Activated CD8-positive, alpha-beta memory T cell treated with anti-CD3 and anti-CD28 coated beads, Interleukin-2, amount 50 U/mL, for 48 hours (primary cell): ENCODE results near the gene FYTTD1.
"Not testable (repeated sequence)": the region's sequence is repeated elsewhere in the genome, so short reads cannot be mapped to it uniquely, and the experiment has no call there.

ENCODE experiments used
- DNase-seq: peaks from one replicate; pipeline ENCODE4 v3.0.0-alpha.2; 2020

FYTTD1 gene

GRCh38 chr3:197749601-197750395 lies at the start of gene FYTTD1:
FYTTD1 (plus strand) TSS chr3:197749883; CDS start chr3:197749972, 89 bp downstream.
- peak; percentile 92 for DNase-seq

- no peak for DNase-seq
These were observed 49.6 kb upstream of the FYTTD1 start for GRCh38 chr3:197700095-197700494.

GRCh38 chr3:197701841-197702240 lies 47.8 kb upstream of the FYTTD1 start:
- no peak for DNase-seq

GRCh38 chr3:197706658-197707057 lies 43.0 kb upstream of the FYTTD1 start:
- no peak for DNase-seq

DNA sequence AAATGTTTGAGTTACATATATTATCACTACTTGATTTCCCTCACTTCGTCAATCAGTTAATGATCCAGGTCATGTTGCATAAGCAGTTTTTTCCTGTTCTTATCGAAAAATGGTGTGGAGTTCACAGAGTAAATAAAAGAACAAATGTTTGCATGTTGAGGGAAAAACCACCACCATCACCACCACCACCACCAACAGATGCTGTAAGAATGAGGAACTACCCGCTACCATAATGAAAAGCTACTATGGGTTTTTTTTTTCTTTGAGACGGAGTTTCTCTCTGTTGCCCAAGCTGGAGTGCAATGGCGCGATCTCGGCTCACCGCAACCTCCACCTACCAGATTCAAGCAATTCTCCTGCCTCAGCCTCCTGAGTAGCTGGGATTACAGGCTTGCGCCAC lies 40.5 kb upstream of the FYTTD1 start:
- no peak for DNase-seq

DNA sequence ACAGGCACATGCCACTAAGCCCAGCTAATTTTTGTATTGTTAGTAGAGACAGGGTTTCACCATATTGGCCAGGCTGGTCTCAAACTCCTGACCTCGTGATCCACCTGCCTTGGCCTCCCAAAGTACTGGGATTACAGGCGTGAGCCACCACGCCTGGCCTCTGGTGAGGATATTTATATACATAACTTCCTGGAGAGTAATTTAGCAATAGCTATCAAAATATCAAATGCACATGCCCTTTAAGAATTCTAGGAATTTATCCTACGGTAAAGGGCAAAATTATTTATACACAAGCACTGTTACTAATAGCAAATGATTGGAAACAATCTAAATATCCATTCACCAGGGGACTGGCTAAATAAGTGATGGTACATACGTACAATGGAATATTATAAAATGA lies 38.7 kb upstream of the FYTTD1 start:
- DNase-seq = not testable (repeated sequence)

DNA sequence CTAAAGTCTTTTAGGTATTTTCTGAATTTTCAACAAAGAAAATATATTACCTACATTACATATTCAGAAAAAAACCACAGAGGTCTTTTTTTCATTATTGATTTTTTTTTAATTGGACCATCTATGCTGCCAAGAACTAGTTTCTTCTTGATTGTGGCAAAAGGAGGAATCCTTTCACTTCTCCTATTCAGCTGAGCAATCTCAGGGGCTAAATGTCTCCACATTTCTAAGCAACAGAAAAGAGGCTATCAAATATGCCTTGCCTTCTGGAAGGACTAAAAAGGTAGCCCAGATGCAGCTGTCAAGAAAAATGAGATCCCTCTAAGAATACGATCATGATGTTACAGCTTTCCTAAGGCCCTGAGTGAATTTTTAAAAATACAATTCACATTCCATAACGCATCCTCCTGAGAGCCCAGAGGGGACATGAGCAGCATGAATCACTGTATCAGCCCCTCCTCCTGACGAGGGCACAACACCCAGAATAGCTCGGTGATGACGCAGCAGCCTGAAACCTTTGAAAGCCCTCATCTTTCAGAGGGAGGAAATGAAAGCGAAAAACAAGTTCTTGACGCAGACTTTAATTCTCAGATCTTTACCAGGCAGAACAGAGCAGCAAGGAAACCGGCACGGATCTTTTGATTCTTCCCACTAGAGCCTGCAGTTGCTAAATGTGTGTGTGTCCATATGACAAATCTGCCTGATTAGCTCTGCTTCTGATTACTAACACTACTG lies 37.5 kb upstream of the FYTTD1 start:
- DNase-seq = peak; percentile 84

- no peak for DNase-seq
These were observed 36.2 kb upstream of the FYTTD1 start for GRCh38 chr3:197713477-197713822.

GRCh38 chr3:197714251-197714650 lies 35.4 kb upstream of the FYTTD1 start:
- DNase-seq = no peak

DNA sequence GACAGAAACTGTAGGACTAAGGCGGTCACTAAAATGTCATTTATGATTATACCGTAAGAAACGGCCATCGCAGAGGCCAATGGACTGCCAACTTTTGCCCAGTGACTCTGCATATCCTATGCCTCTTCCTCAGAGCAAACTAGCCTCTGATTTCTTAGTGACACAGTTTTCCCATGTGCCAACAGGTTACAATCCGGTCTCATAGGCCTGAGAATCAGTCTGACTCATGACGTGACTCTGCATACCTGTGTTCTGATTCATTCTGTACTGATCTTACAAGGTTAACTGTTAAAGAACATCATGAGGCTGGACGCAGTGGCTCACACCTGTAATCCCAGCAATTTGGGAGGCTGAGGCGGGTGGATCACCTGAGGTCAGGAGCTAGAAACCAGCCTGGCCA lies 30.8 kb upstream of the FYTTD1 start:
- DNase-seq = no peak

- DNase-seq = no peak
These were observed 29.0 kb upstream of the FYTTD1 start for GRCh38 chr3:197720694-197721093.

GRCh38 chr3:197722734-197723133 lies 26.9 kb upstream of the FYTTD1 start:
- no peak for DNase-seq

DNA sequence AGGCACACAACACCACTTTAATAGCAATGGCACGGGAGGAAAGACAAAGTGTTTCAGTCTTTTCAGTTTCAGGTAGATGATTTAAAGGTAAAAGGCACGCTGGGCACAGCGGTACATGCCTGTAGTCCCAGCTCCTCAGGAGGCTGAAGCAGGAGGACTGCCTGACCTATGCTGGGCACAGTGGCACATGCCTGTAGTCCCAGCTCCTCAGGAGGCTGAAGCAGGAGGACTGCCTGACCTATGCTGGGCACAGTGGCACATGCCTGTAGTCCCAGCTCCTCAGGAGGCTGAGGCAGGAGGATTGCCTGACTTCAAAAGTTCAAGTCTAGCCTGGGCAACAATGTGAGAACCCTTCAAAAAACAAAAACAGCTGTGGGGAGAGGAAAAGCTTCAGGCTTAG lies 21.8 kb upstream of the FYTTD1 start:
- not testable (repeated sequence) for DNase-seq

DNA sequence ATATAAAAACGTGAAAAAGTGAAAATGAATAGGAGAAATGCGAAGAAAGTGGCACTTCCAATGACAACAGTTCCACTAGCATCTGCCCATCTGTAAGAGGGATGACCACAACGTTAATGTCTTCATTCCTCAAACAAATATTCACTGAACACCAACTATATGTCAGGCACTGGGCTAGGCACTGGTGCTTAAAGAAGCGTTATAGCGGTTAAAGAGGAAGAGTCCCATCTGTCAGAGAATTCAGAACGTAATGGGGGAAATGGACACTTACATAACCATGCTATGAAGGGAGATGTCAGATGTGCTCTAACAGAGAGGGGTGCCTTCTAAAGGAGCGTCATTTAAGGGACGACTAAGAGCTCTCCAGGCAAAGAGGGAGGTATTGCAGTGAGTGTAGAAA lies 21.2 kb upstream of the FYTTD1 start:
- no peak for DNase-seq

DNA sequence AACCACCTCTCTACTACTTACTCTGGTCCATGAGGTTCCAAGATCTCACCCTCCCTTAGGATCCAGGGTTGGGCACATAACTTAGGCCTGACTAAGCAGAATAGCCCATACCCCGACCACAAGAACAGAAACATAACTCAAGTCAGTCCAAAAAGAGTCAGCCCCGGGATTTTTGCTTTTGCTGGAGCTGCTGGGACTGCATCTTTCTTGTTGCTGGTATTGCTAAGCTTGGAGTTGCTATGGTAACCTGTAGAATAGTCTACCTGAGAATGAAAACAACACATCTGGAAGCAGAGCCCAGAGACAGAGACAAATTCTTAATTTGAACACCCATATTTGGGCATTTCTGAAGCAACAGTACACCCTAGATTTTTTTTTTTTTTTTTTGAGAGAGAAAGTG lies 19.5 kb upstream of the FYTTD1 start:
- no peak for DNase-seq

DNA sequence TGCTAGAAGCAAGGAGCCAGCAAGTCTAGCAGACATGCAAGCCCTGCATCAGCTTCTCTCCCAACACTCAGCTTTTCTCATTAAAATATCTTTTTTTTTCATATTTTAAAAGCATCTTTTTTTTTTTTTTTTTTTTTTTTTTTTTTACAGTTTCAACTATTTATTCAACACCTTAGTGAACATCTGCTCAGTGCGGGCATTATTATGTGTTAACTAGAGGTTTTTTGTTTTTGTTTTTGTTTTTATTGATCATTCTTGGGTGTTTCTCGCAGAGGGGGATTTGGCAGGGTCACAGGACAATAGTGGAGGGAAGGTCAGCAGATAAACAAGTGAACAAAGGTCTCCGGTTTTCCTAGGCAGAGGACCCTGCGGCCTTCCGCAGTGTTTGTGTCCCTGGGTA lies 18.9 kb upstream of the FYTTD1 start:
- not testable (repeated sequence) for DNase-seq

DNA sequence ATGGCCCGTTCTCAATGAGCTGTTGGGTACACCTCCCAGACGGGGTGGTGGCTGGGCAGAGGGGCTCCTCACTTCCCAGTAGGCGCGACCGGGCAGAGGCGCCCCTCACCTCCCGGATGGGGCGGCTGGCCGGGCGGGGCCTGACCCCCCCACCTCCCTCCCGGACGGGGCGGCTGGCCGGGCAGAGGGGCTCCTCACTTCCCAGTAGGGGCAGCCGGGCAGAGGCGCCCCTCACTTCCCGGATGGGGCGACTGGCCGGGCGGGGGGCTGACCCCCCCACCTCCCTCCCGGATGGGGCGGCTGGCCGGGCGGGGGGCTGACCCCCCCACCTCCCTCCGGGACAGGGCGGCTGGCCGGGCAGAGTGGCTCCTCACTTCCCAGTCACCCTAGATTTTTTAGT lies 18.2 kb upstream of the FYTTD1 start:
- not testable (repeated sequence) for DNase-seq

DNA sequence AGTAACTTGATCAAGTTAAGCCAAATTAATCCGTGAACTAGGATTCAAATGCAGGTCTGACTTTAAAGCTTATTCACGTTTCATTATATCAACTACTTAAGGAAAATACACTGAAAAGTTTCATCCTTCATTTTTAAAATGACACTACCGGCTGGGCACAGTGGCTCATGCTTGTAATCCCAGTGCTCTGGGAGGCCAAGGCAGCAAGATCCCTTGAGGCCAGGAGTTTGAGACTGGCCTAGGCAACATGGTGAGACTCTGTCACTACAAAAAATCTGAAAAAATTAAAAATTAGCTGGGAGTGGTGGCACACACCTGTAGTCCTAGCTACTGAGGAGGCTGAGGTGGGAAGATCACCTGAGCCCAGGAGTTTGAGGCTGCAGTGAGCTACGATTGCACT lies 16.6 kb upstream of the FYTTD1 start:
- no peak for DNase-seq

- no peak for DNase-seq
These were observed 14.9 kb upstream of the FYTTD1 start for GRCh38 chr3:197734667-197735318.

DNA sequence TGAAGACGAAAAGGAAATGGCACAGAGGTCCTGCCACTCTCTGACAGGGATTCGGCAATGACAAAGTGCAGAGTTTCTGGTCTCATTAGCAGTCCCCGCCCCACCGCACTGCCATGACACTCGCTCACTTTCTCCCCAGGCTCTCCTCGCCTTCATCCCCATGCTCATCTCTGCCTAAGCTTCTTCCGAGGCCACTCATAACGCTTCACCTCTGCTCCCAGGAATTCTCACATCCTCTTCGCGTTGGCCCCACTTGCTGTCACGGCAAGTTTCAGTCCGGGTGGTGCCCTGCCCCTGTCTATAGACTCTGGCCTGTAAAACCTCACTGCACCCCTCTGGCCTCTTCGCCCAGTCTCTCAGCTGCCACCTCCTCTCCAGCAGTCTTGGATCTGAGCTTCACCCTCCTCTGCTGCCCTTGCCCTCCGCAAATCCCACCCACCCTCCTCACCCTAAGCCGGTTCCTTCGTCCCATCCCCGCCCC lies 13.6 kb upstream of the FYTTD1 start:
- peak; percentile 73 for DNase-seq

DNA sequence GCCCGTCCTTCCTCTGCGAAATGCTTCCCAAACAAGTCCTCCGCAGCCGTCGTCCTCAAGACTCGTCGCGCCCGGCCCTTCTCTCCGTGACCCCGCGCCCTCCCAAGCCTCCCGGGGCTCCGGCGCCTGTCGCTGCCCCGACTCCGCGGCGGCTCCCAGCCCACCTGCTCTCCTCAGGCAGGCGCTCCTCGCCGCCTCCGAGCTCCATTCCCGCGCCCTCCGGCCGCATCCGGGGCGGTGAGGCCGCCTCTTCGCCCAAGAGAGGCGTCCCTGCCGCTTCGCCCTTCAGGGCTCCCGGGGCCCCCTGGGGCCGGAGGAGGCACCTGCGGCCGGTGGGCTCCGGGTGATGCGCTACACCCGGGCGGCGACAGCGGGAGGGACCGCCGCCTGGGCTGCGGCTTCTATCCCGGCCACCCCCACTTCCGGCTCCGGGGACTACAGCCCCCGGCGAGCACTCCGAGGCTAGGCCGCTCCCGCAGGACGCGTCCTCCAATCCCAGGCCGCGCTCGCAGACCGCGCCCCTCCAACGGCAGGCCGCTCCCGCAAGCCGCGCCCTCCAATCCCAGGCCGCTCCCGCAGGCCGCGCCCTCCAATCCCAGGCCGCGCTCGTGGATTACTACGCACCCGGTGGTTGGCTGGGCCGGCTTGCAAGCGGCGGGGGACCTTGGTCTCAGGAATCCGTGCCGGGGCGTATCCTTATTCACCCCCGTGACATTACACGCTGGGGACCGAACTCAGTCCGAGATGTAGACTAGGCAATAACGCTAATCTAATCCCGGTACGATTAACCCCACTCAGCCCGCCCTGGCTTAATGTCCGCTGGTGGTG lies 13.0 kb upstream of the FYTTD1 start, which contains the start of gene RUBCN:
Gene RUBCN (minus strand): TSS at position 414 of the 828 bp plus-strand sequence. CDS start 185 bp downstream, at position 229.
- peak; percentile 96 for DNase-seq

- no peak for DNase-seq
These were observed 12.4 kb upstream of the FYTTD1 start for GRCh38 chr3:197737319-197737649.
